ENCODE data around the gene ACAD11. TPM values are rescaled to one million over a fixed set of nuclear protein-coding genes. Genes with fewer than 3 reads are reported as not detected.

ACAD11 gene
- total RNA-seq, 2 donors from 2014 or later = 28.8 to 52.1 TPM

- Histone ChIP-seq H3K4me3 (no peak overlapping the region), H3K36me3 (replicated peaks in 1 of 2; ENCODE audit: insufficient read depth in 1 of 2, low read depth in 2 of 2) (peaks cover 0 to 8% of the 10 kb centered on the region in 2 donors)
- 74 to 85% methylated on average over 4 of the region's 4 CpGs for WGBS, 2 donors
Observed at GRCh38 chr3:132690040-132690439, 30.4 kb upstream of the ACAD11 start.

GRCh38 chr3:132682201-132682600 is 22.6 kb upstream of the ACAD11 start:
- intact Hi-C loops (cut with DNase I) = no loop called here
- Histone ChIP-seq H3K36me3 (replicated peaks in 1 of 2; ENCODE audit: insufficient read depth in 1 of 2, low read depth in 2 of 2) (peaks cover 0 to 8% of the 10 kb centered on the region in 2 donors), H3K27me3 (no peaks in the 10 kb centered on the region), H3K4me3 (no peak overlapping the region), H3K9me3 (no peaks in the 10 kb centered on the region), H3K4me1 (no peaks in the 10 kb centered on the region), H3K27ac (no peak overlapping the region)
- DNase-seq (no peak), ATAC-seq (no peak)
- no peak for TF ChIP-seq POLR2A (IDR thresholded peaks at IDR 0.05)
- TF ChIP-seq CTCF (IDR thresholded peaks at IDR 0.05) = no peak

More at GRCh38 chr3:132690040-132690439, 30.4 kb upstream of the ACAD11 start:
- ATAC-seq (no peak), DNase-seq (no peak)
- no peaks in the 10 kb centered on the region for H3K9me3 ChIP-seq
- H3K27me3 ChIP-seq = no peaks in the 10 kb centered on the region
- no peak overlapping the region for H3K27ac ChIP-seq
- H3K4me1 ChIP-seq = no peaks in the 10 kb centered on the region
- no peak for TF ChIP-seq POLR2A (IDR thresholded peaks at IDR 0.05)
- TF ChIP-seq CTCF (IDR thresholded peaks at IDR 0.05) = no peak
- intact Hi-C loops (cut with DNase I) = no loop called here

- intact Hi-C loops (cut with DNase I) = no loop called here
- Histone ChIP-seq H3K4me3 (no peak overlapping the region), H3K36me3 (replicated peaks in 1 of 2; ENCODE audit: insufficient read depth in 1 of 2, low read depth in 2 of 2) (peaks cover 0 to 11% of the 10 kb centered on the region in 2 donors), H3K27ac (no peak overlapping the region), H3K9me3 (no peaks in the 10 kb centered on the region), H3K27me3 (no peaks in the 10 kb centered on the region), H3K4me1 (no peaks in the 10 kb centered on the region)
- ATAC-seq = no peak
- no peak for DNase-seq
- 88 to 92% methylated on average over 3 of the region's 3 CpGs for WGBS, 2 donors
- TF ChIP-seq POLR2A (IDR thresholded peaks at IDR 0.05) (no peak), CTCF (IDR thresholded peaks at IDR 0.05) (no peak)
Observed at GRCh38 chr3:132681421-132681820, 21.8 kb upstream of the ACAD11 start.

GRCh38 chr3:132679911-132680310 is 20.3 kb upstream of the ACAD11 start:
- peaks cover 0 to 14% of the 10 kb centered on the region in 2 donors for H3K36me3 ChIP-seq (replicated peaks in 1 of 2; ENCODE audit: insufficient read depth in 1 of 2, low read depth in 2 of 2)
- DNase-seq (no peak), ATAC-seq (no peak)

More at GRCh38 chr3:132679911-132680310, 20.3 kb upstream of the ACAD11 start:
- Histone ChIP-seq H3K27ac (no peak overlapping the region), H3K4me3 (no peak overlapping the region), H3K4me1 (no peaks in the 10 kb centered on the region), H3K27me3 (no peaks in the 10 kb centered on the region), H3K9me3 (no peaks in the 10 kb centered on the region)
- no peak for TF ChIP-seq POLR2A (IDR thresholded peaks at IDR 0.05)
- no peak for TF ChIP-seq CTCF (IDR thresholded peaks at IDR 0.05)
- intact Hi-C loops (cut with DNase I) = no loop called here
- WGBS, 2 donors = 68 to 72% methylated on average over 5 of the region's 5 CpGs

Data from body of pancreas (tissue), 4 donors.